ENCODE measurements around the gene ATG4C.

The ATG4C gene

DNA sequence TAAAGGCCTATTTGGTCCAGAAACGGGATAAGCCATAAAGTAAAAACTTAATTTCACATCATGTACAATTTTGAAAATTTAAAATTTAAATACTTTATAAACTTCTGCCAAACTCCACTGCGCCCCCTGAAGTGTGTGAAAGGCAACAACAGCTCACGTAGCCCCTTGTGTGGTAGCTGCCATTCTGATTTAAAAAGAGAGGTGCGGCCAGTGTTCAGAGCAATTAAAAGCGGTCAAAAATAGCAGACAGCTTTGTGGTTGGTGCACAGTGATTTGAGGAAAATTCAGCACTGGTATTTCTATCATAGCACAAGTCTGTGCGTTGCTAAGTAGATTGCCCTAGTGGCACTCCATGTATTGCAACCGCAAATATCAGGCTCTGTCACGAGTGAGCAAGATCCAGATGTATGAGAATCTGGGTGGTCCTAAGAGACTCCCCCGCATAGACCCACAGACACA lies 122.5 kb downstream of the ATG4C start:
- DNase-seq: no peak

DNA sequence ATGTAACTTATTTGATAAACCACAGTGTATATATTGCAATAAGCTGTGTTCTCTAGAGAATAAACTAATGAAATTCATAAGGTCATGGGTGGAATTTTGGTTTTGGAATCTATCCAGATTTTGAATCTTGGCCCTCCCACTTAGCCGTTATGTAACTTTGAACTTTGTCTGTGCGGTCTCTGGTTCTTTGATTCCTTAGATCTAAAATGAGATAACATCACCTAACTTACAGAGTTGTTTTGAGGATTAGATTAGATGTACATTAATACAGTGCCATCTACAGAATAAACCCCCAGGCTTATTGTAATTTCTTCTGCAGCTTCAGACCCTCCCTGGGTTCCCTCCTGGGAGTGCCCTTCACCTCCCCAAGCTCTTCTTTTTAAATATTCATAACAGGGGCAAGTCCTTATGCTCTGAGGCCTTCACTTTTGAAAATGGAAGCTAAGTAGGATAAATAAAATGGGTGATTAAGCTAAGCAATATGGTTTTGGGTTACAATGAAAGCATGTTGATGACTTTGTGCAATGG lies 124.3 kb downstream of the ATG4C start:
- DNase-seq: no peak

GRCh38 chr1:62912028-62912638 lies 128.2 kb downstream of the ATG4C start:
- no peak for DNase-seq
